ENCODE data around the gene LDB2.

Gene LDB2

DNA sequence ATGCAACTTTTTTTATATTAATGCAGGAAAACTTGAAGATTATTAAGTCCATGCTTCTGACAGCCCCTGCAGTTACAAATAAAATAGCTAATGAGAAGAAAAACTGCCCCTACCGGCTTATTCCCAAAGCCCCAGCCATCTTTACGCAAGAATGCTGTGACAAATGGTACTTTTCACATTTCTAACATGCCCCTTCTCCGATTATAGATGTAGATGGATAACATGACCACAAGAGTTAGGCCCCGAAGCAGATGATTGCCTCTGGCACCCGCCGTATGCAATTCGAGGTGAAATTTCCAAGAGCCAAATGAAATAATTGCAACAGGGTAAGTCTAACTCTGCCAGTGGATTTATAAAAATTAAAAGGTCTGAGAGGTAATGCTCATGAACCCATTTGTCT lies 352.8 kb downstream of the LDB2 start:
- H3K4me2 ChIP-seq (ENCODE audit: low read length): no peak overlapping the region
- no peaks in the 10 kb centered on the region for H3K4me1 ChIP-seq
- H3K9ac ChIP-seq: no peak overlapping the region
- H3K27ac ChIP-seq: no peak overlapping the region
- TF ChIP-seq, protein P1, sequence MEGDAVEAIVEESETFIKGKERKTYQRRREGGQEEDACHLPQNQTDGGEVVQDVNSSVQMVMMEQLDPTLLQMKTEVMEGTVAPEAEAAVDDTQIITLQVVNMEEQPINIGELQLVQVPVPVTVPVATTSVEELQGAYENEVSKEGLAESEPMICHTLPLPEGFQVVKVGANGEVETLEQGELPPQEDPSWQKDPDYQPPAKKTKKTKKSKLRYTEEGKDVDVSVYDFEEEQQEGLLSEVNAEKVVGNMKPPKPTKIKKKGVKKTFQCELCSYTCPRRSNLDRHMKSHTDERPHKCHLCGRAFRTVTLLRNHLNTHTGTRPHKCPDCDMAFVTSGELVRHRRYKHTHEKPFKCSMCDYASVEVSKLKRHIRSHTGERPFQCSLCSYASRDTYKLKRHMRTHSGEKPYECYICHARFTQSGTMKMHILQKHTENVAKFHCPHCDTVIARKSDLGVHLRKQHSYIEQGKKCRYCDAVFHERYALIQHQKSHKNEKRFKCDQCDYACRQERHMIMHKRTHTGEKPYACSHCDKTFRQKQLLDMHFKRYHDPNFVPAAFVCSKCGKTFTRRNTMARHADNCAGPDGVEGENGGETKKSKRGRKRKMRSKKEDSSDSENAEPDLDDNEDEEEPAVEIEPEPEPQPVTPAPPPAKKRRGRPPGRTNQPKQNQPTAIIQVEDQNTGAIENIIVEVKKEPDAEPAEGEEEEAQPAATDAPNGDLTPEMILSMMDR (IDR thresholded peaks at IDR 0.05): no peak
- H3K27me3 ChIP-seq (ENCODE audit: control insufficient read depth, insufficient read depth, low read length): no peaks in the 10 kb centered on the region
- H3K4me3 ChIP-seq (ENCODE audit: low read depth, low read length): no peak overlapping the region
- no peaks in the 10 kb centered on the region for H3K9me3 ChIP-seq (ENCODE audit: control insufficient read depth, low read length)
- no peaks in the 10 kb centered on the region for H3K36me3 ChIP-seq (ENCODE audit: control insufficient read depth, insufficient read depth, low read length)
- H2AFZ ChIP-seq: no peak overlapping the region
- H3K79me2 ChIP-seq: no peaks in the 10 kb centered on the region

DNA sequence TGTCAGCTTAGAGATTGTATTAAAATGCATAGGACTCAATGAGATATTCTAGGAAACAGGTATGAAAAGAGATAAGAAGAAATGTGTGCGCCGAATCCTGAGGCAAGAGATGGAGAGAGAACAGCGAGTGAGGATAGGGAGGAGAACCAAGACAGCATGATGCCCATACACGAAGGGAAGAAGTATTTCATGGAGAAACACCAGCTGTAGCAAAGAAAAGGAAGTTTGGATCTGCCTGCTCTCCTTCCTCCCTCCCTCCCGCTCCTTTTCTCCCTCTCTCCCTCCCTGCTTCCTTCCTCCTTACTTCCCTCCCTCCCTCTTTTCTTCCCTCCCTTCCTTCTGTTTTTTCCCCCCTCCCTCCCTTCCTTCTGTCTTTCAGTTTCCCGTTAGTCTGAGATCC lies 353.6 kb downstream of the LDB2 start:
- H3K27ac ChIP-seq: no peak overlapping the region
- no peaks in the 10 kb centered on the region for H3K79me2 ChIP-seq
- no peak overlapping the region for H3K9ac ChIP-seq
- H3K4me1 ChIP-seq: no peaks in the 10 kb centered on the region
- no peak overlapping the region for H2AFZ ChIP-seq
- no peaks in the 10 kb centered on the region for H3K36me3 ChIP-seq (ENCODE audit: control insufficient read depth, insufficient read depth, low read length)
- TF ChIP-seq, protein P1 (IDR thresholded peaks at IDR 0.05): no peak
- H3K4me2 ChIP-seq (ENCODE audit: low read length): no peak overlapping the region
- no peaks in the 10 kb centered on the region for H3K27me3 ChIP-seq (ENCODE audit: control insufficient read depth, insufficient read depth, low read length)
- H3K4me3 ChIP-seq (ENCODE audit: low read depth, low read length): no peak overlapping the region
- H3K9me3 ChIP-seq (ENCODE audit: control insufficient read depth, low read length): no peaks in the 10 kb centered on the region

DNA sequence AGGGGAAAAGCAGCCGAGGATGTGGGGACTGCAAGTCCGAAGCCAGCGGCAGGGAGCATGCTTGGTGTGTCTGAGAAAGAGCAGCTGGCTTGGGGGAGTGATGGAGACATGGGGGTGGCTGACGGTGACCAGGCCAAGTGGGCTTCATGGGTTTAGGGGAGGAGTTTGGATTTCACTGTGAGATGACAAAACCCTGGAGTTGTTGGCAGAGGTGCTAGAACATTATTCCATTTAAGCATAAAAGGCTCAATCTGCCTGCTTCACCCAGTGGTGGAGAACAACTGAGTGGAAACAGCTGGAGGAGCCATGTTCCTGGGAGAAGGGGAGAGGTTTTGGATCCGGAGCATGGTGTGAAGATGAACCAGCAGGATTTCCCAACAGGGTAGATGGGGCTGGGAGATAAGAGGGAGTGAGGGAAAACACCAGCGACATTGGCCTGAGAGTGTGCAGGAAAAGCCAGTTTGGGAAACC lies 354.2 kb downstream of the LDB2 start:
- TF ChIP-seq, protein P1 (IDR thresholded peaks at IDR 0.05): no peak
- Histone ChIP-seq H3K27ac (no peak overlapping the region), H3K4me1 (no peaks in the 10 kb centered on the region), H3K9ac (no peak overlapping the region), H2AFZ (no peak overlapping the region), H3K27me3 (ENCODE audit: control insufficient read depth, insufficient read depth, low read length) (no peaks in the 10 kb centered on the region), H3K4me3 (ENCODE audit: low read depth, low read length) (no peak overlapping the region), H3K9me3 (ENCODE audit: control insufficient read depth, low read length) (no peaks in the 10 kb centered on the region), H3K79me2 (no peaks in the 10 kb centered on the region), H3K4me2 (ENCODE audit: low read length) (no peak overlapping the region), H3K36me3 (ENCODE audit: control insufficient read depth, insufficient read depth, low read length) (no peaks in the 10 kb centered on the region)

DNA sequence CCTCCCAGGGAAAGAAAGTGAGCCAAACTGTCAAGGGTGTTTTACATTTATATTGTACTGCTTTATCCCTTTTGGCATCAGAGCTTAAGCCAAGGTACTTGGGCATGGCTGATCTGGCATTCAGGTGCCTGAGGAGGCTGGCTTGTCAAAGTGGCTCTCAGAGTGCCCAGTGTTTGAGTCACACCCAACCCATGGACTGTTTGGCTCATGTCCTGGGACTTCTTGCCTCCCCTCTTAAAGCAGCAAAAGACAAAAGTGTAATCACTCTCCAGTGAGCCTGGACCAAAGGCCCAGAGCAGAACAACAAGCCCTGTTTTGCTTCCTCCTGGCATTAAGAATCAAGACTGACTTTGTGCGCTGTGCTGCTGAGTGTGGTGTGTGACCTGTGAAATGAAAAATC lies 360.5 kb downstream of the LDB2 start:
- H3K36me3 ChIP-seq (ENCODE audit: control insufficient read depth, insufficient read depth, low read length): no peaks in the 10 kb centered on the region
- no peaks in the 10 kb centered on the region for H3K9me3 ChIP-seq (ENCODE audit: control insufficient read depth, low read length)
- H2AFZ ChIP-seq: no peak overlapping the region
- H3K4me1 ChIP-seq: no peaks in the 10 kb centered on the region
- no peak overlapping the region for H3K27ac ChIP-seq
- no peak overlapping the region for H3K4me3 ChIP-seq (ENCODE audit: low read depth, low read length)
- H3K79me2 ChIP-seq: no peaks in the 10 kb centered on the region
- H3K27me3 ChIP-seq (ENCODE audit: control insufficient read depth, insufficient read depth, low read length): no peaks in the 10 kb centered on the region
- H3K9ac ChIP-seq: no peak overlapping the region
- H3K4me2 ChIP-seq (ENCODE audit: low read length): no peak overlapping the region
- TF ChIP-seq, protein P1 (IDR thresholded peaks at IDR 0.05): no peak

DNA sequence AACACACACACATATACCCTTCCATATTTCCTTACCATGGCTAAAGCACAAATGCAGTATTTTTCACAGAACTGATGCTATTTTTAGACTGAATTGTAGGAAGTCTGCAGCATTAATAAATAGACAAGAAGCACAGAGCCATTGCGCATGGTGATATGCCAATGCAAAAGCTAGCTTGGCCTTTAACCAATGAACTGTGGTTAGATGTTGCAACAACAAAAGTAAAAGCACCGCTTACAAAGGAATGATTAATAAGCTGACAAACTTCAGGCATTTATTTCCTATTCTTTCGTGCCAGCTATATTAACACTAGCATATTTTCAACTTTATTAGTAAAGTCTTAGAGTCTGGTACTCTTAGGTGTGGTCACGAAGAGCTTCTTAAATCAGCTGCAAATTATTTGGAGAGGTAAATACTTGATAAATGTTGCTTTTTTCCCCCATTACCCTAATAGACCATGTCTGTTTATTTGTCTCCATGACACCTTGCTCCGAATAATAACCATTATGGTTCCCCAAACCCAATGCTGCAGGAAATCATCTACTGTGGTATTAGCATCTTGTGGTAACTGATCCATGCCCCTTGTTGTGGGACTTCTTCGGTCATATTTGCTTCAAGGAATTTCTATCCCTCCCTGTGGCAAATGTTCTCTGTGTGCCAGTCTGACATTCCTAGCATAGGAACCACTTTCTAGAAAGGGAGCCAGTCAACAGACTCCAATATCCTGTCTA lies 366.0 kb downstream of the LDB2 start:
- no peak overlapping the region for H3K27ac ChIP-seq
- H3K9me3 ChIP-seq (ENCODE audit: control insufficient read depth, low read length): no peaks in the 10 kb centered on the region
- no peaks in the 10 kb centered on the region for H3K79me2 ChIP-seq
- no peaks in the 10 kb centered on the region for H3K4me1 ChIP-seq
- TF ChIP-seq, protein P1 (IDR thresholded peaks at IDR 0.05): no peak
- H3K27me3 ChIP-seq (ENCODE audit: control insufficient read depth, insufficient read depth, low read length): no peaks in the 10 kb centered on the region
- H3K4me2 ChIP-seq (ENCODE audit: low read length): no peak overlapping the region
- H2AFZ ChIP-seq: no peak overlapping the region
- H3K9ac ChIP-seq: no peak overlapping the region
- H3K4me3 ChIP-seq (ENCODE audit: low read depth, low read length): no peak overlapping the region
- H3K36me3 ChIP-seq (ENCODE audit: control insufficient read depth, insufficient read depth, low read length): no peaks in the 10 kb centered on the region
